ENCODE measurements around the gene UPF2. TPM values are rescaled to one million over a fixed set of nuclear protein-coding genes. Genes with fewer than 3 reads are reported as not detected.
"Not testable (repeated sequence)": the region's sequence is repeated elsewhere in the genome, so short reads cannot be mapped to it uniquely, and the experiment has no call there.

The UPF2 gene
- polyA plus RNA-seq, 3 donors, result 2.7 to 6.7 (median 4.3) TPM

DNA sequence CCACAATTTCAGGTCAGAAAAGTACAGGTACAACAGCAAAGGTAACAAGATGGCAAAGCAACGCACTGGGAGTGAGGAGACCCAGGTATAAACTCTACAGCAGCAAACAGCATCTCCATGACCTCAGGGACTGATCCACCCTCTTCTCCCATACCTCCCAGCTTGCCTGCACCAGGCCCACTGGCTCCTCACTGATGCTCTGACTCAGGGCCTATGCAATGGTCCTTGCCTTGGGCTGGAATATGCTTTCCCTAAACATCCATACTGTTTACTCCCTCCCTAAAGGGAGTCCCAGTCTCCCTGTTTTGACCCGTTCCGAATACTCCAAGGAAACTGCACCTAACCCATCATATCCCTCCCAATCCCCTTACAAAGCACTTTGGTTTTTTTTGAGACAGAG lies 60.4 kb downstream of the UPF2 start:
- no peaks in the 10 kb centered on the region for H3K27me3 ChIP-seq (ENCODE audit: control insufficient read depth in 2 of 2, insufficient read depth in 2 of 2, low read length in 2 of 2)
- no peak overlapping the region for H3K27ac ChIP-seq (ENCODE audit: low read depth in 1 of 2, low read length in 2 of 2)
- no peak overlapping the region for H3K9ac ChIP-seq (ENCODE audit: insufficient read depth, low read length, poor library complexity, severe bottlenecking)
- no peak overlapping the region for H3K4me2 ChIP-seq (replicated peaks; ENCODE audit: extremely low read depth, low read length, poor library complexity, severe bottlenecking)
- Mint-ChIP-seq H3K9me3 (peaks cover 0 to 3% (median 0%) of the 10 kb centered on the region in 7 donors), H3K36me3 (peaks cover 56 to 78% of the 10 kb centered on the region in 2 donors), H3K4me3 (no peak overlapping the region), H3K4me1 (peaks cover 4% of the 10 kb centered on the region), H3K27ac (peak overlapping the region in 1 of 7 donors; percentile 14), H3K27me3 (ENCODE audit: low read depth in 3 of 3) (no peaks in the 10 kb centered on the region)
- no peak overlapping the region for H2AFZ ChIP-seq (ENCODE audit: insufficient read depth, low read depth, low read length, poor library complexity, severe bottlenecking)
- H3K4me1 ChIP-seq (ENCODE audit: control insufficient read depth in 1 of 2, insufficient read depth in 2 of 2, low read length in 2 of 2), result no peaks in the 10 kb centered on the region
- 100% methylated on average over 3 of the region's 3 CpGs for WGBS (ENCODE audit: insufficient coverage)
- DNase-seq, result no peak
- no peaks in the 10 kb centered on the region for H3K9me3 ChIP-seq (replicated peaks in 1 of 2; ENCODE audit: control insufficient read depth in 1 of 2, insufficient read depth in 1 of 2, low read length in 2 of 2)
- no peak overlapping the region for H3K4me3 ChIP-seq (replicated peaks in 1 of 3; ENCODE audit: low read depth in 2 of 3, low read length in 3 of 3)
- intact Hi-C loops (cut with micrococcal nuclease), result loop anchor here in 1 of 2 donors (5.0 kb wide), 1 partner anchor 185 kb away; no protein-coding TSS in a partner anchor
- H3K79me2 ChIP-seq (ENCODE audit: insufficient read depth, low read length), result no peaks in the 10 kb centered on the region
- TF ChIP-seq, protein P1, sequence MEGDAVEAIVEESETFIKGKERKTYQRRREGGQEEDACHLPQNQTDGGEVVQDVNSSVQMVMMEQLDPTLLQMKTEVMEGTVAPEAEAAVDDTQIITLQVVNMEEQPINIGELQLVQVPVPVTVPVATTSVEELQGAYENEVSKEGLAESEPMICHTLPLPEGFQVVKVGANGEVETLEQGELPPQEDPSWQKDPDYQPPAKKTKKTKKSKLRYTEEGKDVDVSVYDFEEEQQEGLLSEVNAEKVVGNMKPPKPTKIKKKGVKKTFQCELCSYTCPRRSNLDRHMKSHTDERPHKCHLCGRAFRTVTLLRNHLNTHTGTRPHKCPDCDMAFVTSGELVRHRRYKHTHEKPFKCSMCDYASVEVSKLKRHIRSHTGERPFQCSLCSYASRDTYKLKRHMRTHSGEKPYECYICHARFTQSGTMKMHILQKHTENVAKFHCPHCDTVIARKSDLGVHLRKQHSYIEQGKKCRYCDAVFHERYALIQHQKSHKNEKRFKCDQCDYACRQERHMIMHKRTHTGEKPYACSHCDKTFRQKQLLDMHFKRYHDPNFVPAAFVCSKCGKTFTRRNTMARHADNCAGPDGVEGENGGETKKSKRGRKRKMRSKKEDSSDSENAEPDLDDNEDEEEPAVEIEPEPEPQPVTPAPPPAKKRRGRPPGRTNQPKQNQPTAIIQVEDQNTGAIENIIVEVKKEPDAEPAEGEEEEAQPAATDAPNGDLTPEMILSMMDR (IDR thresholded peaks at IDR 0.05), result no peak
- peaks cover 47 to 87% of the 10 kb centered on the region in 2 donors for H3K36me3 ChIP-seq (replicated peaks in 1 of 2; ENCODE audit: control insufficient read depth in 1 of 2, insufficient read depth in 2 of 2, low read length in 2 of 2)
- H4K20me1 ChIP-seq (ENCODE audit: insufficient read depth, low read length), result peaks cover 5% of the 10 kb centered on the region

DNA sequence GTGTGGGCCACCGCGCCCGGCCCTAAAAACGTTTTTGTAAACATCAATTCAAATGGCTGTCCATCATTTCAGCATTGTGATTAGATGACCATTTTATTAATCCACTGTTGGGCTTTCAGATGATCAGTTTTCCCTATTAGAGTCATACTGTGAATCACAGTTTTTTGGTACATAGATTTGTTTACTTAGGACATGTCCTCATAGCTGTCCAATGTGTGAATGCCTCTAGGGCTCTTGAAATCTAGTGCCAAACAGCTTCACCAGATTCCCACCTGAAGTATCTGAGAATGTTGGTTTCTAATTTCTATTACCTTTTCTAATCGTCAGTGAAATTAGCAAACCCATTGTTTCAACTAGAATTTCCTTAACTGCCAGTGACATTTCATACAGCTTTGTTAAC lies 66.8 kb downstream of the UPF2 start:
- Mint-ChIP-seq H3K9me3 (peaks cover 0 to 5% (median 0%) of the 10 kb centered on the region in 7 donors), H3K27me3 (ENCODE audit: low read depth in 3 of 3) (peaks cover 0 to 2% (median 0%) of the 10 kb centered on the region in 3 donors), H3K4me1 (no peaks in the 10 kb centered on the region), H3K4me3 (no peak overlapping the region), H3K36me3 (peaks cover 60 to 71% of the 10 kb centered on the region in 2 donors), H3K27ac (no peak overlapping the region)
- H3K4me3 ChIP-seq (replicated peaks in 1 of 3; ENCODE audit: low read depth in 2 of 3, low read length in 3 of 3), result no peak overlapping the region
- no peaks in the 10 kb centered on the region for H3K79me2 ChIP-seq (ENCODE audit: insufficient read depth, low read length)
- no peak overlapping the region for H2AFZ ChIP-seq (ENCODE audit: insufficient read depth, low read depth, low read length, poor library complexity, severe bottlenecking)
- H3K27ac ChIP-seq (ENCODE audit: low read depth in 1 of 2, low read length in 2 of 2), result no peak overlapping the region
- peaks cover 3% of the 10 kb centered on the region for H4K20me1 ChIP-seq (ENCODE audit: insufficient read depth, low read length)
- intact Hi-C loops (cut with micrococcal nuclease), result no loop called here
- H3K9me3 ChIP-seq (replicated peaks in 1 of 2; ENCODE audit: control insufficient read depth in 1 of 2, insufficient read depth in 1 of 2, low read length in 2 of 2), result no peaks in the 10 kb centered on the region
- DNase-seq, result no peak
- TF ChIP-seq, protein P1 (IDR thresholded peaks at IDR 0.05), result no peak
- H3K4me1 ChIP-seq (ENCODE audit: control insufficient read depth in 1 of 2, insufficient read depth in 2 of 2, low read length in 2 of 2), result no peaks in the 10 kb centered on the region
- peaks cover 37 to 63% of the 10 kb centered on the region in 2 donors for H3K36me3 ChIP-seq (replicated peaks in 1 of 2; ENCODE audit: control insufficient read depth in 1 of 2, insufficient read depth in 2 of 2, low read length in 2 of 2)
- H3K4me2 ChIP-seq (replicated peaks; ENCODE audit: extremely low read depth, low read length, poor library complexity, severe bottlenecking), result no peak overlapping the region
- 100% methylated on average over 4 of the region's 5 CpGs for WGBS (ENCODE audit: insufficient coverage)
- no peaks in the 10 kb centered on the region for H3K27me3 ChIP-seq (ENCODE audit: control insufficient read depth in 2 of 2, insufficient read depth in 2 of 2, low read length in 2 of 2)
- H3K9ac ChIP-seq (ENCODE audit: insufficient read depth, low read length, poor library complexity, severe bottlenecking), result no peak overlapping the region

DNA sequence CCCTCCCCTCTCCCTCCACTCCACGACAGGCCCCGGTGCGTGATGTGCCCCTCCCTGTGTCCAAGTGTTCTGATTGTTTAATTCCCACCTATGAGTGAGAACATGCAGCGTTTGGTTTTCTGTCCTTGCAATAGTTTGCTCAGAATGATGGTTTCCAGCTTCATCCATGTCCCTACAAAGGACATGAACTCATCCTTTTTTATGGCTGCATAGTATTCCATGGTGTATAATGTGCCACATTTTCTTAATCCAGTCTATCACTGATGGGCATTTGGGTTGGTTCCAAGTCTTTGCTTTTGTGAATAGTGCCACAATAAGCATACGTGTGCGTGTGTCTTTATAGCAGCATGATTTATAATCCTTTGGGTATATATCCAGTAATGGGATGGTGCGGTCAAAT lies 70.1 kb downstream of the UPF2 start:
- H3K4me3 ChIP-seq (replicated peaks in 1 of 3; ENCODE audit: low read depth in 2 of 3, low read length in 3 of 3); H3K27ac ChIP-seq (ENCODE audit: low read depth in 1 of 2, low read length in 2 of 2); H3K4me1 ChIP-seq (ENCODE audit: control insufficient read depth in 1 of 2, insufficient read depth in 2 of 2, low read length in 2 of 2); H3K27me3 ChIP-seq (ENCODE audit: control insufficient read depth in 2 of 2, insufficient read depth in 2 of 2, low read length in 2 of 2); H3K27ac Mint-ChIP-seq; H3K4me1 Mint-ChIP-seq; H3K9me3 ChIP-seq (replicated peaks in 1 of 2; ENCODE audit: control insufficient read depth in 1 of 2, insufficient read depth in 1 of 2, low read length in 2 of 2); DNase-seq; H3K4me3 Mint-ChIP-seq; H3K4me2 ChIP-seq (replicated peaks; ENCODE audit: extremely low read depth, low read length, poor library complexity, severe bottlenecking); H3K9me3 Mint-ChIP-seq; H2AFZ ChIP-seq (ENCODE audit: insufficient read depth, low read depth, low read length, poor library complexity, severe bottlenecking); intact Hi-C loops (cut with micrococcal nuclease); H4K20me1 ChIP-seq (ENCODE audit: insufficient read depth, low read length); H3K27me3 Mint-ChIP-seq (ENCODE audit: low read depth in 3 of 3); H3K9ac ChIP-seq (ENCODE audit: insufficient read depth, low read length, poor library complexity, severe bottlenecking); H3K79me2 ChIP-seq (ENCODE audit: insufficient read depth, low read length): not testable (repeated sequence)
- H3K36me3 ChIP-seq (replicated peaks in 1 of 2; ENCODE audit: control insufficient read depth in 1 of 2, insufficient read depth in 2 of 2, low read length in 2 of 2), result peaks cover 22 to 55% of the 10 kb centered on the region in 2 donors
- peaks cover 38 to 64% of the 10 kb centered on the region in 2 donors for H3K36me3 Mint-ChIP-seq
- no CpG with 5 or more reads among the region's 7 CpGs for WGBS (ENCODE audit: insufficient coverage)
